AG10803 (cell line): ENCODE results near the gene ARHGAP5.
A peak's percentile ranks its signal among the peaks of the same experiment; 100 is the strongest.

ENCODE experiments used
- DNase-seq: peaks from one replicate; pipeline ENCODE4 v3.0.0; 2010; ENCODE audit warnings: low read depth
- H3K4me3 ChIP-seq: 2 replicates; pipeline ENCODE4 v1.5.1; 2011; ENCODE audit warnings: mild to moderate bottlenecking, low read length, control low read depth
- TF ChIP-seq, protein P1 (sequence below): conservative IDR thresholded peaks from 2 replicates; pipeline ENCODE4 v1.5.1; 2011; ENCODE audit warnings: mild to moderate bottlenecking, low read length, control low read depth, inconsistent platforms

ARHGAP5 gene

DNA sequence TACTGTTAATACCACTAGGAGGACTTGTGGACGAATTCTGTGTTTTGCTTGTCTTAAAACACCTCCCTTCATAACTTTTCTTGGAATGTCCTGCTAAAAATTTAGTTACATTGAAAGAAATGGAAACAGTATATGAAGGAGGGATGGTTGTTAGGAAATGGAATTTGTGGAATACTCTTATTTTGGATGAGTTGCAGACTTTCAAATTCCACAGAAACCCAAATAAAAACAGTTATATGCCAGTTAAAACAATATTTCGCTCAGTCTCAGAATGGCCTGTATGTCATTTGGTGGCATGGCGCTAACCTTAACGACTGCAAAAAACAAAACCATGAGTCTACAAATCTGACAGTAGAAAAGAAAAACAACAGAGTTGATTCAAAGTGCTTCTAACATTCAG is 12.2 kb upstream of the ARHGAP5 start:
- no peak overlapping the region for H3K4me3 ChIP-seq
- DNase-seq = no peak
- TF ChIP-seq, protein P1, sequence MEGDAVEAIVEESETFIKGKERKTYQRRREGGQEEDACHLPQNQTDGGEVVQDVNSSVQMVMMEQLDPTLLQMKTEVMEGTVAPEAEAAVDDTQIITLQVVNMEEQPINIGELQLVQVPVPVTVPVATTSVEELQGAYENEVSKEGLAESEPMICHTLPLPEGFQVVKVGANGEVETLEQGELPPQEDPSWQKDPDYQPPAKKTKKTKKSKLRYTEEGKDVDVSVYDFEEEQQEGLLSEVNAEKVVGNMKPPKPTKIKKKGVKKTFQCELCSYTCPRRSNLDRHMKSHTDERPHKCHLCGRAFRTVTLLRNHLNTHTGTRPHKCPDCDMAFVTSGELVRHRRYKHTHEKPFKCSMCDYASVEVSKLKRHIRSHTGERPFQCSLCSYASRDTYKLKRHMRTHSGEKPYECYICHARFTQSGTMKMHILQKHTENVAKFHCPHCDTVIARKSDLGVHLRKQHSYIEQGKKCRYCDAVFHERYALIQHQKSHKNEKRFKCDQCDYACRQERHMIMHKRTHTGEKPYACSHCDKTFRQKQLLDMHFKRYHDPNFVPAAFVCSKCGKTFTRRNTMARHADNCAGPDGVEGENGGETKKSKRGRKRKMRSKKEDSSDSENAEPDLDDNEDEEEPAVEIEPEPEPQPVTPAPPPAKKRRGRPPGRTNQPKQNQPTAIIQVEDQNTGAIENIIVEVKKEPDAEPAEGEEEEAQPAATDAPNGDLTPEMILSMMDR = 0 out of 2 replicates have a peak, but pooled peaks have one; percentile 3

DNA sequence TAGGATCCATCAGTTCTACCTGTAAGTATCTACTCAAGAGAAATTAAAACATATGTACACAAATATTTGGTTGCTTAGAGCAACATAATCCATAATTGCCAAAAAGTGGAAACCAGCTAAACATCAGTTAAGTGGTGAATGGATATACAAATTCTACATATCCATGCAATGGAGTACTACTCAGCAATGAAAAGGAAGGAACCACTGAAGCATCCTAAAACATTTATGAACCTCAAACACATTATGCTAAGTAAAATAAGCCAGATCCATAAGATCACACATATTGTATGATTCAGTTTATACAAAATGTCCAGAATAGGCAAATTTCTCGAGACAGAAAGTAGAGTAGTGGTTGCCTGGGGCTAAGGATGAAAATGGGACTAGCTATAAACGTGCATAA is 8.4 kb upstream of the ARHGAP5 start:
- TF ChIP-seq, protein P1 = no peak
- H3K4me3 ChIP-seq = no peak overlapping the region
- DNase-seq = no peak

DNA sequence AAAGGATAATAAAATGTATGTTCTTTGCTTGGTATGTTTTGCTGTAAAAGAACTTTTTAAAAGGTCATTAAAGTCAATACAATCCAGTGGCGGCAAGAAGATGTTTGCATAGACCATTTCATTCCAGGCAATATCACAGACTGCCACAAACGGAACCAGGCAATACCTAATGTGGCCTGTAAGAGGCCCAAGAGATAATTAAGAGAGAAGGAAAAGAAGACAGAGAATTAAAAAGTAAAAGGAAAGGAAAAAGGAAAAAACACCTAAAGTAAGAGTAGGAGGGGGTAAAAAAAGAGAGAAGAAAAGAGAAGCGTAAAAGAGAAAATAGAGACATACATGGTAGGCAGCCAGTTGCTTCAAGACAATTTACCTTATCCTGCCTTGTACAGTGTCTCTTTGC is 6.8 kb upstream of the ARHGAP5 start:
- DNase-seq = no peak
- no peak overlapping the region for H3K4me3 ChIP-seq
- TF ChIP-seq, protein P1 = no peak

DNA sequence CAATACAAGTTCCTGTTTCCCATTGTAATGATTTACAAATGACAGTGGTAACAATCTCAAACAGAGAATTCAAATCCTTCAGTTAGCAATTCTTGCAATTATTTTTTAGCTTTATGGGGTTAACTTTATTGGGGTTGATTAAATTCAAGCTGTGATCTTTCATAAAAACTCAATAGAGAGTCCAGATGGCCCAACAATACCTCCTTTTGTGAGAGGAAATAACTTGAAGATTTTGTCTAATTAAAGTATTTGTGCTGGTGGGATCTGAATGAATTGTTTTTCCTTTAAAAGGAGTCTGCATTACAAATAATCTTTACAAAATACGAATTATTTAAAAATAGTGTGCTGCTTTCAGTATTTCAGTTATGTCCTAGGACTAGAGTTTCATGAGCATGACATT is 4.4 kb upstream of the ARHGAP5 start:
- TF ChIP-seq, protein P1 = no peak
- no peak overlapping the region for H3K4me3 ChIP-seq
- DNase-seq = no peak

DNA sequence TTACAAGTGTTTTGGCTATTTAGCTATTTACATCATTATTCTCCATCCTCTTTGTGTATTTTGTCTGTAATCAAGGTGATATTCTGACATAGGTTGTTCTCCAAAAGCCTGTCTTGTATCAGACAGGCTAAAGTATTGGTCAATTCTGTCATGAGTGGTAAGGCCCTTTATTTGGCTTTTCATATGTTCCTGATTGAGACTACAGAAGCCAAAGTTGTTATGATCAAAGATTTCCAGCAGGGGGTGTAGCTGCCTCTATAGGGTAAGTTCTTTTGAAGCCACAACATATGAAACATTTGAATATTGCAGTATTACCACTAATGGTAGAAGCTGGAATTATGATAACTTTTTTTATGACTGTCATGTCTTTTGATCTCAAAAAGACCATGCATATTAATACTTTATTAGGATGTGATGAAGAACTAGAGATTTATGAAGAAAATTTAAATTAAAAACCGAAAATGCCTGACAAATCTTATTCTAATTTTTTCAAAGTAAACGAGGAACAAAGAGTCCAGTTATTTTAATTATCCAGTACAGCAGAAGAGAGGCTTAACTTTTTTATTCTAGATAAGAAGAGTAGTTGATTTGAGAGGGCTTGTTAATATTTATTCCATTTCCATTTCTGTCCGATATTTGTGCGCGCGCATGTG is 3.4 kb upstream of the ARHGAP5 start:
- H3K4me3 ChIP-seq = no peak overlapping the region
- DNase-seq = peak; percentile 85
- TF ChIP-seq, protein P1 = peak; percentile 87

DNA sequence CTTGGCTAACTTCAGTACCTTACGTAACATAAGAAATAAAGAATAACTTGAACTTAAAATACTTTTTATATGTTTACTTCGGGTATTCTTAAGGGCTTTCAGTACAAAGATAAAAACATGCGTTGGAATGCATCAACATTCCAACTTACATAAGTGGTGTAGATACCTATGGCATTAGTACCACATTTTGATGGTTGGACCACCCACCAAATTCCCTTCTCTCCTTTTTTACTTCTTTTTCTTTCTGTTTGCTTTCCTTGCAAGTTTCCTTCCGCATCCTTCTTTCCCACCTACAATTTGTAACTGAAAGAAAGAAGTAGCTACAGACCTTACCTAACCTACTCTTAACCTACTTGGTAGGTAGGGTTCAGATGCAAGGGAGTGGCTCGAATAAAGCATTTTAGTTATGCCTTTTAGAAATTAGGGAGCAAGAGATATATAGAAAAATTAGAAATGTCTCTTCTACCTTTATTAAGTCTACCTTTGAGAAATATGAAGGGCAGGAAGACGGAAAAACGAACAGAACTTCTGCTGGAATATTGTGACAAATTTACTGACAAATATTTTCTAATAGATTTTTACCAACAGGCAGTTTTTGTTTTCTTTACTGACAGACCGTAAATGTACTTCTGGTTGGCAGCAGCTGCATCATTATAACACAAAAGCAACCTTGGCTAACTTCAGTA is 2.1 kb upstream of the ARHGAP5 start:
- peak overlapping the region; percentile 85 for H3K4me3 ChIP-seq
- no peak for DNase-seq
- TF ChIP-seq, protein P1 = no peak
